GM12874 (cell line): ENCODE results near the gene PPT1.
A peak's percentile ranks its signal among the peaks of the same experiment; 100 is the strongest.

Source experiments
- TF ChIP-seq, protein P1 (sequence below): IDR thresholded peaks from 2 replicates; pipeline ENCODE4 v1.5.1; 2011; ENCODE audit warnings: low read depth, mild to moderate bottlenecking, control low read depth, low read length, moderate library complexity; ENCODE audit not compliant: insufficient read depth

Gene PPT1

DNA sequence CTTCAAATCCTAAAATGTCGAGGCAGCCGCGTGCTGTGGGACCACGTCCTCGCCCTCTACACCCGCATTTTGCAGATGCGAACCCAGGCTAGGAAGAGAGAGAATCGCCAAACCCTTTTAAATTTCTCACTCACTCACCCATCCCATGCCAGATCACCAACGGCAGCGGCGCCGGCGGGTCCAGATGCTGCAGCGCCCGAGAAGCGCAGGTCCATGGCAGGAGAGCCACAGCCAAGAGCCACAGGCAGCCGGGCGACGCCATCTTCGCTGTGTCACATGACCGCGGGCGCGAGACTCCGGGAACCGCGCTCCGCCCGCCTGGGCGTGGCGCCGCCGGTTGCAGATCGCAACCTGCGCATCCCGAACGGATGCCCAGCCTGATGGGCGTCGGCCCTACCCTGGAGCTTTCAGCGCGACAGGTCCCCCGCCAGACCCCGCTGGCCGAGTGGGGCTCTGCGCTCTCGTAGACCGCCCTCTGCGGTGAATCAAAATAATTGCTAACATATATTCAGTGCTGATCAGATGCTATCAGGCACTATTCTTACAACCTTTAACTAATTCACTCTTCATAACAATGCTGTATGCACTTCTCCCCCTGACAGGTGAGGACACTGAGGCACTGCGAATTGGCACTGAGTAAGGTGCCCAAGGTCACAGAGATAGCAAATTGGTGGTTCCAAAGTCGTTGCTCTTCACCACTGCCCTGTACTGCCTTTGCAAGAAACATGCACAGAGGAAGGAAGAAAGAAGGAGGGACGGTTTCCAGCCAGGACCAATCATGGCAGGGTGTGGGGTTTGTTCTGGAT is at the start of gene PPT1:
TSS of gene PPT1 (minus strand) at position 276 of the 806 bp plus-strand sequence. CDS start at position 262, 14 bp downstream.
- TF ChIP-seq, protein P1, sequence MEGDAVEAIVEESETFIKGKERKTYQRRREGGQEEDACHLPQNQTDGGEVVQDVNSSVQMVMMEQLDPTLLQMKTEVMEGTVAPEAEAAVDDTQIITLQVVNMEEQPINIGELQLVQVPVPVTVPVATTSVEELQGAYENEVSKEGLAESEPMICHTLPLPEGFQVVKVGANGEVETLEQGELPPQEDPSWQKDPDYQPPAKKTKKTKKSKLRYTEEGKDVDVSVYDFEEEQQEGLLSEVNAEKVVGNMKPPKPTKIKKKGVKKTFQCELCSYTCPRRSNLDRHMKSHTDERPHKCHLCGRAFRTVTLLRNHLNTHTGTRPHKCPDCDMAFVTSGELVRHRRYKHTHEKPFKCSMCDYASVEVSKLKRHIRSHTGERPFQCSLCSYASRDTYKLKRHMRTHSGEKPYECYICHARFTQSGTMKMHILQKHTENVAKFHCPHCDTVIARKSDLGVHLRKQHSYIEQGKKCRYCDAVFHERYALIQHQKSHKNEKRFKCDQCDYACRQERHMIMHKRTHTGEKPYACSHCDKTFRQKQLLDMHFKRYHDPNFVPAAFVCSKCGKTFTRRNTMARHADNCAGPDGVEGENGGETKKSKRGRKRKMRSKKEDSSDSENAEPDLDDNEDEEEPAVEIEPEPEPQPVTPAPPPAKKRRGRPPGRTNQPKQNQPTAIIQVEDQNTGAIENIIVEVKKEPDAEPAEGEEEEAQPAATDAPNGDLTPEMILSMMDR = peak; percentile 32

DNA sequence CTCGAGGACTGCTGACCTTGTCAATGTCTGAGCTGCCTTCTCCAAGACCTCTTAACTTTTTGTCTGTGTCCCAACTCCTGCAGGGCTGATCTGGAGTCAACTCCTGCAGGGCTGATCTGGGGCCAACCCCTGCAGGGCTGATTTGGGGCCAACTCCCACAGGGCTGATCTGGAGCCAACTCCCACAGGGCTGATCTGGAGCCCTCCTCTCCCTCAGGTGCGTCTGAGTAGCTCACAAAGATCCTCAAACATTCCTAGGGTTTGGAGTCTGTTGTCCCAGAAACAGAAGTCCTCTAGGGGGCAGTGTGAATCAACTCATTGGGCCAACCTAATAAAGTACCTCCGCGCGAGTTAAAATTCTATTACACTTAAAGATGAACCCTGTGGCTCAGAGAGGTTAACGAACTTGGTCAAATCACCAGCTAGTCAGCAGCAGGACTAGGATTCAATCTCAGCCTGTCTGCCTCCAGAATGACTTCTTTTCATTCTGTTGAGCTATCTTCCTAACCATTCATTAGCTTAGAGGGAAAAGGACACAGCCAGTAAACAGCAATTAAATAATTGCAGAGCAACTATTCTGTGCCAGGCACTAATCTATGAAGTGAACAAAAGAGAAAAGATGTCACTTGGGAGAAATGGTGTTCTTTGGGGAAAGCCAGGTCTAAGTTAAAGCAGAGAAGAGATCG is 47.0 kb upstream of the PPT1 start:
- TF ChIP-seq, protein P1 = peak; percentile 71

DNA sequence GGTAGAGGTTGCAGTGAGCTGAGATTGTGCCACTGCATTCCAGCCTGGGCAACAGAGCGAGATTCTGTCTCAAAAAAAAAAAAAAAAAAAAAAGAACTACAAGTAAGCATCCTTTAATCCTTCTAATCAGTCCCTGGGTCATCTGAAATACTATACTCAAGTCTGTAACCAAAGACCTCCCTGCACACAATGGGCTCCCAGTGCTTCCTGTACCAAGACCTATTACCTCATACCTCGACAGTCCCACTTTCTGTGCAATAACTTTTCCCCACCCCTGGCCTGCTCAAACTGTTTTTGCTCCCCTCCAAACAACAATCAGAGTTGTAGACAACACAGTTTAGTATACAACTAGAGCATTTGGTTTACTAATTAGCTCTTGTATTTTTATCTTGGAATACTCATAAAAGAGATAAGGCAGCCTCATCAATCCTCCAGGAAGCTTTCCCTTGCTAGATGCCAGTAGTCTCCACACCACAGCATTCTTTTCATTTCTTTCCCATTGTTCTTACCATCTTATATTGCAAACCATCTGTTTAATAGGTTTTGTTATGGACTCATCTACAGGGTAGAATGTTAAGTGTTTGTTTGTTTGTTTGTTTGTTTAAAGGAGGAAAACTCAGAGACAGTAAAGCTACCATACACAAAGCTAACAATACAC is 45.0 kb upstream of the PPT1 start:
- TF ChIP-seq, protein P1 = no peak

DNA sequence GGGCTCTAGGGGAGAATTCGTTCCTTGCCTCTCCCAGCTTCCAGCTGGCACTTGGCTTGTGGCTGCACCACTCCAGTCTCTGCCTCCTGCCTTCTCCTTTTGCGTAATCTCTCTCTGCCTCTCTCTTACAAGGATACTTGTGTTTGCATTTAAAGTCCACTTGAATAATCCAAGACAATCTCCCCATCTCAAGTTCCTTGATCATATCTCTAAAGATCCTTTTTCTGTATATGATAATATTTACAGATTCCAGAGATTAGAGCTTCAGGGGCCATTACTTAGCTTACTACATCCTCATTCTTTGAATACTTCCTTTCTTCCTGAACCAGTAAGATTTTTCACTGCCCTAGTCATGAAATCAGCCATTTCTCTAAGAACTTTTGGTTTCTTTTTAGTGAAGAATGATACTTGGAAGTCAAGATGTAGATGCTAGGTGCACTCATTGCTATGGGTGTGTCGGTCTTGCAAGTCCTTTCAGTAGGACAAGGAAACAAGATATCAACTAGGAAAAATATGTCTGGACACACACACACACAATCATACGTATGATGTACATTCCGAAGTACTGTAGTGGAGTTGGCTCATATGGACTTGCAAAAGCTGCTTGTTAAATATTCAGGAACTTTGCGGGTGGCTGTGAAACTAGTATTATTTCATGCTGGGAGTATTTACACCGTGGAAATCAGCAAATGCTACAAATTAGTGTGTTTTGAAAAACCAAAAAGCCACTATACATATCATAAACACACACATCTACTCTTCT is 43.3 kb upstream of the PPT1 start:
- TF ChIP-seq, protein P1 = no peak

DNA sequence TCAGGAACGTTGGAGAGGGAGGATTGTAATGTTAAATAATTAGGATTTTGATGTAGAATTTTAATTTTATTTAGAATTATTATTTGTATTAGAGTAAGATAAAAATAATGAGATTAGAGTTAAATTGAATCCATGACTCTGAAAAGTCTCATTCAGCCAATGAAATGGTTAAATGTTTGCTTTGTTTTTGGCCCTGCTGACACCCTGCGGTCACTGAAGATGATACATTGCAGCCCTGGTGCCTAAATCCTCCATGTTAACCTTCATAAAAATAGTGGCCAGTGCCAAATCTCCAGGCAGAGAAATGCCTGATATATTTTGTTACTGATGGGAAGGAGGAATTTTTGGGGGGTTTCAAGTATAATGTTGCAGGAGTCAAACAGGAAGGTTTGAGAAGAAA is 36.8 kb upstream of the PPT1 start:
- TF ChIP-seq, protein P1 = no peak

DNA sequence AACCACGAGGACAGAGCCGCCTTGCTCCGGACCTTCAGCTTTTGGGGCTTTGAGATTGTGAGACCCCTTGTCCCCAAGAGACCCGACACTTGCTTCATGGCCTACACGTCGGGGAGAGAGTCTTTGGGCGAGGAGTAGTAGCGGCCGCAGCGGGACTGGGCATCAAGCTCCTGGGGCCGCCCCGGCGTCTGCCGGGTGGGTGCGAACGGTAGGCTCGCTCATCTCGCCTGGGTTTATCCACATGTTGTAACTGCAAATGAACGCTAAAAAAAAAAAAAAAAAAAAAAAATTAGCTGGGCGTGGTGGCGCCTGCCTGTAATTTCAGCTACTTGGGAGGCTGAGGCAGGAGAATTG is 36.2 kb upstream of the PPT1 start:
- TF ChIP-seq, protein P1 = no peak
